K562 (cell line): ENCODE data around the gene SNX10. TPM values are rescaled to one million over a fixed set of nuclear protein-coding genes. Genes with fewer than 3 reads are reported as not detected.
A peak's percentile ranks its signal among the peaks of the same experiment; 100 is the strongest.

Source experiments
- CEBPB ChIP-seq: fragments of 450-650 bp; IDR thresholded peaks from 2 replicates; pipeline ENCODE4 v1.6.1; 2016; ENCODE audit warnings: missing genetic modification characterization, missing compliant biosample characterization
- CREM ChIP-seq: IDR thresholded peaks from 2 replicates; pipeline ENCODE4 v1.6.1; 2014; ENCODE audit warnings: antibody characterized with exemption, low read depth
- CTCFL ChIP-seq: IDR thresholded peaks from 2 replicates; pipeline ENCODE4 v1.6.1; 2011; ENCODE audit warnings: borderline replicate concordance, low read depth, mild to moderate bottlenecking, moderate library complexity, low read length; ENCODE audit not compliant: insufficient read depth, poor library complexity, severe bottlenecking
- ELK1 ChIP-seq: sonication (generic); formaldehyde crosslinking; IDR thresholded peaks from 2 replicates; pipeline ENCODE4 v1.8.1; 2022; ENCODE audit warnings: missing genetic modification reagents
- ELK3 ChIP-seq: fragments of 450-650 bp; formaldehyde crosslinking; IDR thresholded peaks from 2 replicates; pipeline ENCODE4 v1.4.0; 2020; ENCODE audit warnings: mild to moderate bottlenecking
- GATAD2A ChIP-seq: fragments of 450-650 bp; IDR thresholded peaks from 2 replicates; pipeline ENCODE4 v1.6.1; 2017
- GTF2E2 ChIP-seq: fragments of 200-800 bp; sonication (Bioruptor generic); IDR thresholded peaks from 2 replicates; pipeline ENCODE4 v1.6.1; 2016; ENCODE audit warnings: missing genetic modification characterization, missing compliant biosample characterization
- MAFG ChIP-seq: fragments of 450-650 bp; conservative IDR thresholded peaks from 2 replicates; pipeline ENCODE4 v1.6.1; 2016; ENCODE audit warnings: missing genetic modification characterization, missing compliant biosample characterization
- MTA2 ChIP-seq: fragments of 450-650 bp; IDR thresholded peaks from 2 replicates; pipeline ENCODE4 v1.6.1; 2016; ENCODE audit warnings: low read depth
- PML ChIP-seq: IDR thresholded peaks from 2 replicates; pipeline ENCODE4 v1.6.1; 2012; ENCODE audit warnings: low read length, inconsistent platforms
- PTTG1 ChIP-seq: fragments of 450-650 bp; IDR thresholded peaks from 2 replicates; pipeline ENCODE4 v1.6.1; 2016; ENCODE audit warnings: low read depth, mild to moderate bottlenecking, missing genetic modification characterization, missing compliant biosample characterization
- RBBP5 ChIP-seq: fragments of 200-600 bp; sonication (generic); IDR thresholded peaks from 2 replicates; pipeline ENCODE4 v1.6.1; 2012; ENCODE audit warnings: borderline replicate concordance, mild to moderate bottlenecking, low read length, control low read depth, inconsistent platforms; ENCODE audit not compliant: insufficient read depth, poor library complexity, severe bottlenecking
- TFAP4 ChIP-seq: sonication (generic); formaldehyde crosslinking; IDR thresholded peaks from 2 replicates; pipeline ENCODE4 v1.8.0; 2022; ENCODE audit warnings: missing genetic modification reagents, mild to moderate bottlenecking, moderate library complexity, borderline replicate concordance
- TRIM24 ChIP-seq, 2 experiments: fragments of 450-650 bp; IDR thresholded peaks; 2 replicates each; pipeline ENCODE4 v1.6.1; 2016
- ZNF316 ChIP-seq: fragments of 450-650 bp; IDR thresholded peaks from 2 replicates; pipeline ENCODE4 v1.6.1; 2016
- ZNF518B ChIP-seq: fragments of 250-450 bp; sonication (Bioruptor Pico); IDR thresholded peaks from 2 replicates; pipeline ENCODE4 v1.5.0; 2021; ENCODE audit warnings: mild to moderate bottlenecking, moderate library complexity
- polyA plus RNA-seq, 8 experiments: library from polyadenylated mRNA; depleted of rRNA in 4 of 8; stranded (reverse) in 5 of 8; unstranded in 3 of 8; fragments of >200 nt; fragmentation: Nextera tagmentation in 2 of 8; fragmentation: Illumina TruSeq in 1 of 8; extraction: Ambion mirVana in 2 of 8; extraction: Trizol in 1 of 8; gene quantifications; 2 replicates each; pipeline versions ENCODE4 v1.2.1 to v1.2.3, GENCODE V29; 2011 to 2014; ENCODE audit warnings: inconsistent platforms in 1 of 8, missing spikeins in 1 of 8
- total RNA-seq, 7 experiments: library from RNA; depleted of rRNA in 6 of 7; stranded (reverse); fragments of >200 nt in 6 of 7; fragmentation: Illumina TruSeq in 2 of 7; extraction: Trizol in 2 of 7; gene quantifications; 2 replicates each; pipeline versions ENCODE4 v1.2.1 to v1.2.3, GENCODE V29; 2011 to 2021; ENCODE audit warnings: low replicate concordance in 1 of 7

Gene SNX10
- total and polyA plus RNA-seq, 9 of the 15 experiments (the other 6 are each of a cell fraction or from before 2014, with no cell fraction given) = 6.9 to 16.5 (median 11.5) TPM

GRCh38 chr7:26388256-26388655 is 96.6 kb downstream of the SNX10 start (continued):
- TF ChIP-seq CTCFL (no peak), MTA2 (no peak), CEBPB (tag) (peak; percentile 43), MAFG (peak; percentile 83), ELK3 (CRISPR knock-in tag) (no peak), ZNF316 (peak; percentile 69), RBBP5 (no peak), CREM (no peak), PTTG1 (no peak), ELK1 (CRISPR knock-in tag) (no peak), ZNF518B (no peak), TFAP4 (CRISPR knock-in tag) (no peak), GATAD2A (no peak), TRIM24 (IDR thresholded peaks at IDR 0.05) (no peak), PML (no peak), GTF2E2 (tag) (no peak)
